HepG2 (cell line): ENCODE results near the gene LSM2. TPM values are rescaled to one million over a fixed set of nuclear protein-coding genes. Genes with fewer than 3 reads are reported as not detected.

Experiments
- ARID2 ChIP-seq: sonication (generic); formaldehyde crosslinking; IDR thresholded peaks from 2 replicates; pipeline ENCODE4 v1.8.1; 2022; ENCODE audit warnings: mild to moderate bottlenecking, missing genetic modification reagents, borderline replicate concordance
- HDAC1 ChIP-seq: sonication (generic); formaldehyde crosslinking; IDR thresholded peaks from 2 replicates; pipeline ENCODE4 v1.5.1; 2020; ENCODE audit warnings: mild to moderate bottlenecking, missing genetic modification reagents
- NFE2 ChIP-seq: sonication (generic); formaldehyde crosslinking; IDR thresholded peaks from 2 replicates; pipeline ENCODE4 v1.4.0; 2020; ENCODE audit warnings: missing genetic modification reagents
- TERF1 ChIP-seq: sonication (generic); formaldehyde crosslinking; IDR thresholded peaks from 2 replicates; pipeline ENCODE4 v1.8.0; 2022; ENCODE audit warnings: mild to moderate bottlenecking, missing genetic modification reagents, moderate library complexity
- THRA ChIP-seq: sonication (generic); formaldehyde crosslinking; IDR thresholded peaks from 2 replicates; pipeline ENCODE4 v1.4.0; 2020; ENCODE audit warnings: missing genetic modification reagents, borderline replicate concordance
- ZFP37 ChIP-seq: sonication (generic); formaldehyde crosslinking; IDR thresholded peaks from 2 replicates; pipeline ENCODE4 v1.4.0; 2020; ENCODE audit warnings: missing genetic modification reagents, borderline replicate concordance
- ZNF574 ChIP-seq: sonication (generic); formaldehyde crosslinking; IDR thresholded peaks from 2 replicates; pipeline ENCODE4 v1.4.0; 2020; ENCODE audit warnings: missing genetic modification reagents
- ZNF674 ChIP-seq: sonication (generic); formaldehyde crosslinking; IDR thresholded peaks from 2 replicates; pipeline ENCODE4 v1.5.0; 2020; ENCODE audit warnings: low read depth, mild to moderate bottlenecking, missing genetic modification reagents
- ZNF713 ChIP-seq: sonication (generic); formaldehyde crosslinking; IDR thresholded peaks from 2 replicates; pipeline ENCODE4 v1.4.0; 2020; ENCODE audit warnings: mild to moderate bottlenecking, missing genetic modification reagents
- polyA plus RNA-seq, 8 experiments: library from polyadenylated mRNA; depleted of rRNA in 3 of 8; stranded (reverse) in 7 of 8; unstranded in 1 of 8; fragments of >200 nt; fragmentation: Illumina TruSeq in 4 of 8; extraction: Trizol in 4 of 8; gene quantifications; 2 replicates each; pipeline versions ENCODE4 v1.2.1 to v1.2.3, GENCODE V29; 2011 to 2016; ENCODE audit warnings: low read depth in 4 of 8, missing spikeins in 1 of 8, mixed read lengths in 1 of 8; ENCODE audit not compliant: insufficient read depth in 1 of 8
- total RNA-seq, 5 experiments: library from RNA; depleted of rRNA; stranded (reverse); fragments of >200 nt; fragmentation: Illumina TruSeq; extraction: Trizol; gene quantifications; 2 replicates each; pipeline ENCODE4 v1.2.3, GENCODE V29; 2016; ENCODE audit warnings: low read depth in 1 of 5
- TF ChIP-seq, protein P1 (sequence below): sonication (generic); formaldehyde crosslinking; IDR thresholded peaks from 2 replicates; pipeline ENCODE4 v1.5.0; 2020; ENCODE audit warnings: mild to moderate bottlenecking, missing genetic modification reagents
- TF ChIP-seq, protein P2 (sequence below): sonication (generic); formaldehyde crosslinking; IDR thresholded peaks from 2 replicates; pipeline ENCODE4 v1.5.0; 2020; ENCODE audit warnings: mild to moderate bottlenecking, missing genetic modification reagents, borderline replicate concordance
- TF ChIP-seq, protein P3 (sequence below): sonication (generic); formaldehyde crosslinking; IDR thresholded peaks from 2 replicates; pipeline ENCODE4 v1.4.0; 2020; ENCODE audit warnings: mild to moderate bottlenecking, missing genetic modification reagents
- TF ChIP-seq, protein P4 (sequence below): sonication (generic); formaldehyde crosslinking; IDR thresholded peaks from 2 replicates; pipeline ENCODE4 v1.4.0; 2020; ENCODE audit warnings: missing genetic modification reagents; ENCODE audit errors: not compliant biosample characterization

Gene LSM2
- total and polyA plus RNA-seq, 2 of the 13 experiments (the other 11 are each of a cell fraction or from before 2014, with no cell fraction given): 69.4 to 90.5 TPM

DNA sequence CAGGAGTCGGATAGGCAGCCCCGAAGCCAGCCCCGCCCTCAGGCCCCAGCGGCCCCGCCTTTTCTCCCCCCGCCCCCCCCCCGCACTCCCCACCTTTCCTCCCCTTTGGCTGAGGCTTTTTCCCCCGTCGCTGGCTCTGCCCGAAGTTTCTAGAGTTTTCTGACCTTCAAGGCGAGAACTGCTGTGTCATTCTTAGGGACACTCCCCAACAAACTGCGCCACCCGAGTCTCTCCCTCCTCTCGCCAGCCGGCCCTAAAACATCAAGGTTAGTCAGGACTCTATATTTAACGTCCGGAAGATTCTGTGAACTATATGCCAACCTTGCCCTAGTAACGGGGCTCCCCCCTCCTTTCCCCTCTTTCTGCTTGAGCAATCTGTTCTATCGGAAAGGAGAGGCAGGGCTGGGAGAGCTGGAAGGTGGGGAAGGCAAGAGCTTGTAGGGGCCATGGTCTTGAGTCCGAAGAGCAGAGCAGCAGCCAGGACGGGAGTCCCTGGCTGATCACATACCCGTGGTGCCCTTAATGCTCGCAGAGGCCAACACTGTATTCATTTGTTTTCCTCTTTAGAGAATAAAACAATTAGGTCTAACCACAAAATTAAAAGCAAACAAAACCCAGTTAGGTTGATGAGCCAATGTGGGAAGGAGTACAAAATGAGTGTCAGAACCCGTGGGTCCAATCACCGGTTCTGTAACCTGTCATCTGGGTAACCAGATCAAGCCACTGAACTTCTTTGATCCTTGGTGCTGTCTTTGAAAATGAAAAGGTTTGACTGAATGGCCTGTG lies 15.5 kb upstream of the LSM2 start (continued):
- TF ChIP-seq THRA (CRISPR knock-in tag) (no peak), TERF1 (CRISPR knock-in tag) (no peak), ARID2 (CRISPR knock-in tag) (peak; percentile 45; the same call in 1 of the 2 replicates), ZNF574 (CRISPR knock-in tag) (0 out of 2 replicates have a peak, but pooled peaks have one; percentile 15), ZNF674 (CRISPR knock-in tag) (0 out of 2 replicates have a peak, but pooled peaks have one; percentile 23), ZNF713 (no peak), ZFP37 (CRISPR knock-in tag) (0 out of 2 replicates have a peak, but pooled peaks have one; percentile 62), HDAC1 (peak; percentile 15; the same call in 1 of the 2 replicates), NFE2 (CRISPR knock-in tag) (peak; percentile 79)
- TF ChIP-seq, protein P1, sequence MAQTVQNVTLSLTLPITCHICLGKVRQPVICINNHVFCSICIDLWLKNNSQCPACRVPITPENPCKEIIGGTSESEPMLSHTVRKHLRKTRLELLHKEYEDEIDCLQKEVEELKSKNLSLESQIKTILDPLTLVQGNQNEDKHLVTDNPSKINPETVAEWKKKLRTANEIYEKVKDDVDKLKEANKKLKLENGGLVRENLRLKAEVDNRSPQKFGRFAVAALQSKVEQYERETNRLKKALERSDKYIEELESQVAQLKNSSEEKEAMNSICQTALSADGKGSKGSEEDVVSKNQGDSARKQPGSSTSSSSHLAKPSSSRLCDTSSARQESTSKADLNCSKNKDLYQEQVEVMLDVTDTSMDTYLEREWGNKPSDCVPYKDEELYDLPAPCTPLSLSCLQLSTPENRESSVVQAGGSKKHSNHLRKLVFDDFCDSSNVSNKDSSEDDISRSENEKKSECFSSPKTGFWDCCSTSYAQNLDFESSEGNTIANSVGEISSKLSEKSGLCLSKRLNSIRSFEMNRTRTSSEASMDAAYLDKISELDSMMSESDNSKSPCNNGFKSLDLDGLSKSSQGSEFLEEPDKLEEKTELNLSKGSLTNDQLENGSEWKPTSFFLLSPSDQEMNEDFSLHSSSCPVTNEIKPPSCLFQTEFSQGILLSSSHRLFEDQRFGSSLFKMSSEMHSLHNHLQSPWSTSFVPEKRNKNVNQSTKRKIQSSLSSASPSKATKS (CRISPR knock-in tag): no peak
- TF ChIP-seq, protein P2, sequence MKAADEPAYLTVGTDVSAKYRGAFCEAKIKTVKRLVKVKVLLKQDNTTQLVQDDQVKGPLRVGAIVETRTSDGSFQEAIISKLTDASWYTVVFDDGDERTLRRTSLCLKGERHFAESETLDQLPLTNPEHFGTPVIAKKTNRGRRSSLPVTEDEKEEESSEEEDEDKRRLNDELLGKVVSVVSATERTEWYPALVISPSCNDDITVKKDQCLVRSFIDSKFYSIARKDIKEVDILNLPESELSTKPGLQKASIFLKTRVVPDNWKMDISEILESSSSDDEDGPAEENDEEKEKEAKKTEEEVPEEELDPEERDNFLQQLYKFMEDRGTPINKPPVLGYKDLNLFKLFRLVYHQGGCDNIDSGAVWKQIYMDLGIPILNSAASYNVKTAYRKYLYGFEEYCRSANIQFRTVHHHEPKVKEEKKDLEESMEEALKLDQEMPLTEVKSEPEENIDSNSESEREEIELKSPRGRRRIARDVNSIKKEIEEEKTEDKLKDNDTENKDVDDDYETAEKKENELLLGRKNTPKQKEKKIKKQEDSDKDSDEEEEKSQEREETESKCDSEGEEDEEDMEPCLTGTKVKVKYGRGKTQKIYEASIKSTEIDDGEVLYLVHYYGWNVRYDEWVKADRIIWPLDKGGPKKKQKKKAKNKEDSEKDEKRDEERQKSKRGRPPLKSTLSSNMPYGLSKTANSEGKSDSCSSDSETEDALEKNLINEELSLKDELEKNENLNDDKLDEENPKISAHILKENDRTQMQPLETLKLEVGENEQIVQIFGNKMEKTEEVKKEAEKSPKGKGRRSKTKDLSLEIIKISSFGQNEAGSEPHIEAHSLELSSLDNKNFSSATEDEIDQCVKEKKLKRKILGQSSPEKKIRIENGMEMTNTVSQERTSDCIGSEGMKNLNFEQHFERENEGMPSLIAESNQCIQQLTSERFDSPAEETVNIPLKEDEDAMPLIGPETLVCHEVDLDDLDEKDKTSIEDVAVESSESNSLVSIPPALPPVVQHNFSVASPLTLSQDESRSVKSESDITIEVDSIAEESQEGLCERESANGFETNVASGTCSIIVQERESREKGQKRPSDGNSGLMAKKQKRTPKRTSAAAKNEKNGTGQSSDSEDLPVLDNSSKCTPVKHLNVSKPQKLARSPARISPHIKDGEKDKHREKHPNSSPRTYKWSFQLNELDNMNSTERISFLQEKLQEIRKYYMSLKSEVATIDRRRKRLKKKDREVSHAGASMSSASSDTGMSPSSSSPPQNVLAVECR (CRISPR knock-in tag): peak; percentile 45; the same call in 1 of the 2 replicates
- TF ChIP-seq, protein P3, sequence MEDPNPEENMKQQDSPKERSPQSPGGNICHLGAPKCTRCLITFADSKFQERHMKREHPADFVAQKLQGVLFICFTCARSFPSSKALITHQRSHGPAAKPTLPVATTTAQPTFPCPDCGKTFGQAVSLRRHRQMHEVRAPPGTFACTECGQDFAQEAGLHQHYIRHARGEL (CRISPR knock-in tag): no peak
- TF ChIP-seq, protein P4, sequence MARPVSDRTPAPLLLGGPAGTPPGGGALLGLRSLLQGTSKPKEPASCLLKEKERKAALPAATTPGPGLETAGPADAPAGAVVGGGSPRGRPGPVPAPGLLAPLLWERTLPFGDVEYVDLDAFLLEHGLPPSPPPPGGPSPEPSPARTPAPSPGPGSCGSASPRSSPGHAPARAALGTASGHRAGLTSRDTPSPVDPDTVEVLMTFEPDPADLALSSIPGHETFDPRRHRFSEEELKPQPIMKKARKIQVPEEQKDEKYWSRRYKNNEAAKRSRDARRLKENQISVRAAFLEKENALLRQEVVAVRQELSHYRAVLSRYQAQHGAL (CRISPR knock-in tag): no peak
